Retinal pigment epithelial cell (primary cell): ENCODE data around the gene SHISA9.
A peak's percentile ranks its signal among the peaks of the same experiment; 100 is the strongest.

Source experiments
- DNase-seq: peaks from one replicate; pipeline ENCODE4 v3.0.0-alpha.2; 2010; ENCODE audit warnings: low read depth
- H3K4me3 ChIP-seq: 2 replicates; pipeline ENCODE4 v1.5.1; 2011; ENCODE audit warnings: mild to moderate bottlenecking, low read length, control low read depth, moderate library complexity
- CTCF ChIP-seq: conservative IDR thresholded peaks from 2 replicates; pipeline ENCODE4 v1.5.1; 2011; ENCODE audit warnings: low read depth, low read length, control low read depth, inconsistent platforms

The SHISA9 gene

GRCh38 chr16:13165024-13165423, 263.6 kb downstream of the SHISA9 start:
- TF ChIP-seq CTCF = no peak
- H3K4me3 ChIP-seq = no peak overlapping the region
- no peak for DNase-seq

- no peak for DNase-seq
- TF ChIP-seq CTCF = no peak
- no peak overlapping the region for H3K4me3 ChIP-seq
These were observed 266.7 kb downstream of the SHISA9 start for GRCh38 chr16:13168091-13168572.

- DNase-seq = no peak
- H3K4me3 ChIP-seq = no peak overlapping the region
These were observed 269.9 kb downstream of the SHISA9 start for GRCh38 chr16:13171313-13171712.

GRCh38 chr16:13176711-13177110, 275.3 kb downstream of the SHISA9 start:
- DNase-seq = no peak
- H3K4me3 ChIP-seq = no peak overlapping the region
- TF ChIP-seq CTCF = no peak

More at GRCh38 chr16:13171313-13171712, 269.9 kb downstream of the SHISA9 start:
- TF ChIP-seq CTCF = no peak

GRCh38 chr16:13178318-13178717, 276.9 kb downstream of the SHISA9 start:
- no peak overlapping the region for H3K4me3 ChIP-seq
- TF ChIP-seq CTCF = no peak
- DNase-seq = no peak

- TF ChIP-seq CTCF = no peak
- H3K4me3 ChIP-seq = no peak overlapping the region
- no peak for DNase-seq
These were observed 280.0 kb downstream of the SHISA9 start for GRCh38 chr16:13181432-13181831.

GRCh38 chr16:13186813-13187212, 285.4 kb downstream of the SHISA9 start:
- DNase-seq = no peak
- peak; percentile 7 for TF ChIP-seq CTCF
- H3K4me3 ChIP-seq = no peak overlapping the region
